Body of pancreas (tissue), 4 donors: Measurements from ENCODE around the gene SERINC2. TPM values are rescaled to one million over a fixed set of nuclear protein-coding genes. Genes with fewer than 3 reads are reported as not detected.

Experiments used
- ATAC-seq: fragments of 150-250 bp; one replicate; pipeline ENCODE4 v1.9.1; 2016
- DNase-seq, 4 donors: peaks; one replicate each; pipeline ENCODE4 v3.0.0-alpha.2; 2019
- H3K27ac ChIP-seq, 4 donors: fragments of 200-600 bp; sonication (generic); 1 replicate in 3 of 4; 2 replicates in 1 of 4; pipeline versions ENCODE4 v1.5.1 to v1.6.1; 2016 to 2019; ENCODE audit warnings: mild to moderate bottlenecking in 1 of 4, mixed read lengths in 1 of 4, moderate library complexity in 1 of 4
- H3K27me3 ChIP-seq, 2 donors: fragments of 200-600 bp; sonication (generic); one replicate each; pipeline ENCODE4 v1.6.0; 2016; ENCODE audit warnings: mild to moderate bottlenecking in 1 of 2
- H3K36me3 ChIP-seq, 2 donors: fragments of 200-600 bp; sonication (generic); replicated peaks in 1 of 2; 2 replicates each; pipeline ENCODE4 v1.5.1; 2016; ENCODE audit warnings: low read depth in 2 of 2; ENCODE audit not compliant: insufficient read depth in 1 of 2
- H3K4me1 ChIP-seq: fragments of 200-600 bp; sonication (generic); one replicate; pipeline ENCODE4 v1.6.0; 2016
- H3K4me3 ChIP-seq, 2 donors: fragments of 200-600 bp; sonication (generic); 1 replicate in 1 of 2; 2 replicates in 1 of 2; pipeline ENCODE4 v1.5.1; 2016 to 2019
- H3K9me3 ChIP-seq, 3 donors: fragments of 200-600 bp; sonication (generic); 1 replicate in 2 of 3; 2 replicates in 1 of 3; pipeline ENCODE4 v1.5.1; 2016
- POLR2A ChIP-seq, 3 donors: fragments of 450-650 bp; IDR thresholded peaks; one replicate each; pipeline ENCODE4 v1.6.1; 2016; ENCODE audit warnings: antibody characterized with exemption in 3 of 3, mild to moderate bottlenecking in 2 of 3
- WGBS, 2 donors: methylation state at CpG; one replicate each; pipeline ENCODE4 v1.1.5; 2017; 5-methylcytosine and 5-hydroxymethylcytosine counted together
- intact Hi-C: fragments of 100-400 bp; cut with DNase I; formaldehyde crosslinking; loops from one replicate; pipeline ENCODE4 v1.15.1; 2023
- total RNA-seq, 2 donors: library from RNA; depleted of rRNA; stranded (reverse); fragments of >200 nt; gene quantifications; one replicate each; pipeline ENCODE4 v1.1.0, GENCODE V29; 2016
- TF ChIP-seq, protein P1 (sequence below), 7 experiments: fragments of 450-650 bp in 4 of 7; fragments of 200-600 bp in 3 of 7; sonication (generic) in 3 of 7; IDR thresholded peaks; one replicate each; pipeline ENCODE4 v1.5.1; 2016 to 2019; ENCODE audit warnings: antibody characterized with exemption in 7 of 7

Gene SERINC2
- total RNA-seq, 2 donors from 2014 or later: 14.5 to 41.2 TPM

DNA sequence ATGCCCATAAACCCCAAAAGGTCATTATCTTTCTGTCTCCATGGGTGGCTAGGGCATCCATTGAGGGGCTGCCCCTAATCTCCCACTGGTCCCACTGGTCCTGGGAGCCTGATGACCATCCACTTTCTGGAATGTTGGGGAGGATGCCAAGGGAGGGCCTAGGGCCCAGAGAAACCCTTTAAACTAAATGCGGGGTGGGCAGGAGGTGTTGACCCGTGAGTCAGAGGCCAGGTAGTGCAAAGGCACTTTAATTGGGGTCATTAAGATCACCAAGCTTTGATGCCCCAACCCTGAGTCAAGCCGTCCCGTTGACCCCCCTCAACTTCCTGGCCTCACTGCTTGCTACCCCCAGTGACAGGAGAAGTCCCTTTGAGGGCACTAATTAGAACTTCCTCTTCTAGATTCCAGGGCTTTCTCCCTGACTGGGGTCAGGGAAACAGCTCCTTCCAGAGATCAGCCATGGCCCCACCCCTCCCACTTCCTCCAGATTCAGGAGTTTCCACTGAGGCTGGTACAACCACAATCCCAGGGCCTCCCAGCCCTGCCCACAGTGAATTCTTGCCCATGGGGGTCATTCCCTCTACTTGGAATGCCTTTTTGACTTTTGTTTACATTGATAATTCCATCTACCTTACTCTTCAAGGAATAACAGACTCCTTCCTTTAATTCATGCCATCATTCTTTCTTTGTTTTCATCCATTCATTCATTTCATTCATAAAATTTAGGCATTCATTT, 15.5 kb upstream of the SERINC2 start:
- ATAC-seq: no peak
- intact Hi-C loops: loop anchor here (5.0 kb wide), 1 partner anchor 150 kb away; no protein-coding TSS in a partner anchor

DNA sequence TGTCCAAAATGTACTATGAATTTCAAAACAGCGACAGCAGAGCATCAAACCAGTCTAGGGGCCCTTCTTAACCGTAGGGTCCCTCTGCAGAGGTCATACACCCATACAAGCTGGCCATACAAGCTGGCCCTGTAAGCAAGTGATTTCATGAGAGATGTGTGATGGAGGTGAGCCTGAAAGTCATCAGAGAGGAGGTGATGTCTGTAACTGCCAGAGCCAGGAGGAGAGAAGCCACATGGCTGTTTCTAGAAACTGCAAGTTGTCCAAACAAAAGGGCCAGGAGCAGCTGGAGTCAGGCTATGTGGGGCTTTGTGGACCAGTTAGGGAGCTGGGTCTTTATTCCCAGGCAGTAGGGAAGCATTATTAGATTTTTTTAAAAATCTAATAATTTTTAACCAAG, 14.8 kb upstream of the SERINC2 start:
- no peak overlapping the region for H3K27ac ChIP-seq
- intact Hi-C loops: loop anchor here (5.0 kb wide), 1 partner anchor 149 kb away; no protein-coding TSS in a partner anchor
- H3K9me3 ChIP-seq: no peaks in the 10 kb centered on the region
- no peaks in the 10 kb centered on the region for H3K36me3 ChIP-seq
- ATAC-seq (no peak), DNase-seq (no peak)
- no peak for TF ChIP-seq POLR2A (IDR thresholded peaks at IDR 0.05)
- TF ChIP-seq, protein P1, sequence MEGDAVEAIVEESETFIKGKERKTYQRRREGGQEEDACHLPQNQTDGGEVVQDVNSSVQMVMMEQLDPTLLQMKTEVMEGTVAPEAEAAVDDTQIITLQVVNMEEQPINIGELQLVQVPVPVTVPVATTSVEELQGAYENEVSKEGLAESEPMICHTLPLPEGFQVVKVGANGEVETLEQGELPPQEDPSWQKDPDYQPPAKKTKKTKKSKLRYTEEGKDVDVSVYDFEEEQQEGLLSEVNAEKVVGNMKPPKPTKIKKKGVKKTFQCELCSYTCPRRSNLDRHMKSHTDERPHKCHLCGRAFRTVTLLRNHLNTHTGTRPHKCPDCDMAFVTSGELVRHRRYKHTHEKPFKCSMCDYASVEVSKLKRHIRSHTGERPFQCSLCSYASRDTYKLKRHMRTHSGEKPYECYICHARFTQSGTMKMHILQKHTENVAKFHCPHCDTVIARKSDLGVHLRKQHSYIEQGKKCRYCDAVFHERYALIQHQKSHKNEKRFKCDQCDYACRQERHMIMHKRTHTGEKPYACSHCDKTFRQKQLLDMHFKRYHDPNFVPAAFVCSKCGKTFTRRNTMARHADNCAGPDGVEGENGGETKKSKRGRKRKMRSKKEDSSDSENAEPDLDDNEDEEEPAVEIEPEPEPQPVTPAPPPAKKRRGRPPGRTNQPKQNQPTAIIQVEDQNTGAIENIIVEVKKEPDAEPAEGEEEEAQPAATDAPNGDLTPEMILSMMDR (IDR thresholded peaks at IDR 0.05): no peak
- WGBS, 2 donors: 65 to 100% methylated on average over 2 of the region's 2 CpGs
- H3K4me3 ChIP-seq: no peak overlapping the region
- H3K4me1 ChIP-seq: peaks cover 9% of the 10 kb centered on the region
- no peaks in the 10 kb centered on the region for H3K27me3 ChIP-seq

More for the DNA sequence above, 15.5 kb upstream of the SERINC2 start:
- no peak for DNase-seq
- H3K4me1 ChIP-seq: peaks cover 9% of the 10 kb centered on the region
- H3K27me3 ChIP-seq: no peaks in the 10 kb centered on the region
- H3K27ac ChIP-seq: no peak overlapping the region
- H3K4me3 ChIP-seq: no peak overlapping the region
- TF ChIP-seq, protein P1 (IDR thresholded peaks at IDR 0.05): no peak
- no peak for TF ChIP-seq POLR2A (IDR thresholded peaks at IDR 0.05)
- no peaks in the 10 kb centered on the region for H3K9me3 ChIP-seq
- H3K36me3 ChIP-seq: no peaks in the 10 kb centered on the region
- 60 to 65% methylated on average over 2 to 4 of the region's 4 CpGs for WGBS, 2 donors

DNA sequence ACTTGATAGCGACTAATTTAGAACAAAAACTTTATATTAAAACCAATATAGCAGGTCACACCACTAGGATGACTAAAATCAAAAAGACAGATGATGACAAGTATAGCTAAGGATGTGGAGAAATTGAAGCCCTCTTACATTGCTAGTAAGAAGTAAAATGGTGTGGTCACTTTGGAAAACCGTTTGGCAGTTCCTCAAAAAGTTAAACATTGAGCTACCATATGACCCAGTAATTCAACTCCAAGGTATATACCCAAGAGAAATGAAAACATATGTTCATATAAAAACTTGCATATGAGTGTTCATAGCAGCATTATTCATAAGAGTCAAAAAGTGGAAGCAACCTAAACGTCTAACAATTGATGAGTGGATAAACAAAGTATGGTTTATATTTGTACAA, 13.0 kb upstream of the SERINC2 start:
- no peak for DNase-seq
- H3K4me1 ChIP-seq: peaks cover 1% of the 10 kb centered on the region
- no peak for ATAC-seq
- no peaks in the 10 kb centered on the region for H3K27me3 ChIP-seq
- no peak for TF ChIP-seq POLR2A (IDR thresholded peaks at IDR 0.05)
- TF ChIP-seq, protein P1 (IDR thresholded peaks at IDR 0.05): no peak
- H3K36me3 ChIP-seq: no peaks in the 10 kb centered on the region
- 42 to 50% methylated on average over 3 of the region's 3 CpGs for WGBS, 2 donors
- intact Hi-C loops: loop anchor here (5.0 kb wide), 1 partner anchor 147 kb away; no protein-coding TSS in a partner anchor
- no peaks in the 10 kb centered on the region for H3K9me3 ChIP-seq
- no peak overlapping the region for H3K27ac ChIP-seq
- no peak overlapping the region for H3K4me3 ChIP-seq

DNA sequence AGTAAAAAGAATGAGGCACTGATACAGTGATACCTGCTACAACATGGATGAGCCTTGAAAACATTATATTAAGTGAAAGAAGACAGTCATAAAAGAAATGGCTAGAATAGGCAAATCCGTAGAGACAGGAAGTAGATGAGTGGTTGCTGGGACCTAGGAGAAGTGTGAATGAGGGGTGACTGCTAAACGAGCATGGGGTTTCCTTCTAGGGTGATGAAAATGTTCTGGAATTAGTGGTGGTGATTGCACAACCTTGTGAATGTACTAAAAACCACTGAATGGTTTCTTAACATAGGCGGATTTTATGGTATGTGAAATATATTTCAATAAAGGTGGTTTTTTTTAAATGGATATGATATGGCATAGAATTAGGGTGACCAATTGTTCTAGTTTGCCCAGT, 12.6 kb upstream of the SERINC2 start:
- DNase-seq (no peak), ATAC-seq (no peak)
- Histone ChIP-seq H3K9me3 (no peaks in the 10 kb centered on the region), H3K27ac (no peak overlapping the region), H3K36me3 (no peaks in the 10 kb centered on the region), H3K27me3 (no peaks in the 10 kb centered on the region), H3K4me3 (no peak overlapping the region), H3K4me1 (no peaks in the 10 kb centered on the region)
- TF ChIP-seq, protein P1 (IDR thresholded peaks at IDR 0.05): no peak
- TF ChIP-seq POLR2A (IDR thresholded peaks at IDR 0.05): no peak
- intact Hi-C loops: no loop called here
- WGBS, 2 donors: 40 to 48% methylated on average over 3 of the region's 3 CpGs

DNA sequence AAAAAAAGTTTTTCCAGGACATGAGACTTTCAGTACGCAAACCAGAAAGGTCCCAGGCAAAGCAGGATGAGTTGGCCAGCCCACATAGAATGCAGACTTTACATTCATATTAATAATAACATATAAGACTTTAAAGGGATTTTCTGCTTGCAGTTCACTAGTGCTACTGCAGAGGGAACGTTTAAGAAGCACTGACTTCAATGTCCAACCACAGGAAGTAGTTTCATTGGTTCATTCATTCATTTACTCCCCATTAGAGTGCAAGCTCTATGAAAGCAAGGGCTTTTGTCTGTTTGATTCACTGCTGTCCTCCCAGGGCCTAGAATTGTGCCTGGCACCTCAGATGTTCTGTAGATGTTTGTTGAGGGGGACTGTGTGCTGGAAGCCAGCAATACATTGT, 11.8 kb upstream of the SERINC2 start:
- Histone ChIP-seq H3K27me3 (no peaks in the 10 kb centered on the region), H3K4me1 (no peaks in the 10 kb centered on the region), H3K36me3 (no peaks in the 10 kb centered on the region), H3K4me3 (no peak overlapping the region), H3K9me3 (no peaks in the 10 kb centered on the region), H3K27ac (no peak overlapping the region)
- TF ChIP-seq, protein P1 (IDR thresholded peaks at IDR 0.05): no peak
- no peak for TF ChIP-seq POLR2A (IDR thresholded peaks at IDR 0.05)
- 37 to 50% methylated on average over 2 of the region's 2 CpGs for WGBS, 2 donors
- intact Hi-C loops: no loop called here
- ATAC-seq (no peak), DNase-seq (no peak)
